Measurements from ENCODE around the gene KLHL33. TPM values are rescaled to one million over a fixed set of nuclear protein-coding genes. Genes with fewer than 3 reads are reported as not detected.
A peak's percentile ranks its signal among the peaks of the same experiment; 100 is the strongest.
"Not testable (repeated sequence)": the region's sequence is repeated elsewhere in the genome, so short reads cannot be mapped to it uniquely, and the experiment has no call there.

Gene KLHL33
- total RNA-seq, 1 donor from 2014 or later = 0.05 TPM

GRCh38 chr14:20456971-20457370 is 21.0 kb upstream of the KLHL33 start:
- no peak for DNase-seq (ENCODE audit: low spot score, unreplicated experiment)
- H3K4me1 Mint-ChIP-seq (ENCODE audit: low read depth) = peaks cover 15% of the 10 kb centered on the region
- peaks cover 23% of the 10 kb centered on the region for H3K36me3 Mint-ChIP-seq (ENCODE audit: insufficient read depth)
- no peaks in the 10 kb centered on the region for H3K27me3 Mint-ChIP-seq
- TF ChIP-seq, protein P1, sequence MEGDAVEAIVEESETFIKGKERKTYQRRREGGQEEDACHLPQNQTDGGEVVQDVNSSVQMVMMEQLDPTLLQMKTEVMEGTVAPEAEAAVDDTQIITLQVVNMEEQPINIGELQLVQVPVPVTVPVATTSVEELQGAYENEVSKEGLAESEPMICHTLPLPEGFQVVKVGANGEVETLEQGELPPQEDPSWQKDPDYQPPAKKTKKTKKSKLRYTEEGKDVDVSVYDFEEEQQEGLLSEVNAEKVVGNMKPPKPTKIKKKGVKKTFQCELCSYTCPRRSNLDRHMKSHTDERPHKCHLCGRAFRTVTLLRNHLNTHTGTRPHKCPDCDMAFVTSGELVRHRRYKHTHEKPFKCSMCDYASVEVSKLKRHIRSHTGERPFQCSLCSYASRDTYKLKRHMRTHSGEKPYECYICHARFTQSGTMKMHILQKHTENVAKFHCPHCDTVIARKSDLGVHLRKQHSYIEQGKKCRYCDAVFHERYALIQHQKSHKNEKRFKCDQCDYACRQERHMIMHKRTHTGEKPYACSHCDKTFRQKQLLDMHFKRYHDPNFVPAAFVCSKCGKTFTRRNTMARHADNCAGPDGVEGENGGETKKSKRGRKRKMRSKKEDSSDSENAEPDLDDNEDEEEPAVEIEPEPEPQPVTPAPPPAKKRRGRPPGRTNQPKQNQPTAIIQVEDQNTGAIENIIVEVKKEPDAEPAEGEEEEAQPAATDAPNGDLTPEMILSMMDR (IDR thresholded peaks at IDR 0.05; ENCODE audit: unreplicated experiment) = no peak
- peaks cover 4% of the 10 kb centered on the region for H3K9me3 Mint-ChIP-seq (ENCODE audit: low read depth)
- no peak overlapping the region for H3K27ac Mint-ChIP-seq
- no peak overlapping the region for H3K4me3 Mint-ChIP-seq (ENCODE audit: low read depth)

- Mint-ChIP-seq H3K36me3 (ENCODE audit: insufficient read depth) (peaks cover 23% of the 10 kb centered on the region), H3K27me3 (no peaks in the 10 kb centered on the region), H3K4me1 (ENCODE audit: low read depth) (peaks cover 10% of the 10 kb centered on the region), H3K4me3 (ENCODE audit: low read depth) (no peak overlapping the region), H3K9me3 (ENCODE audit: low read depth) (no peaks in the 10 kb centered on the region), H3K27ac (no peak overlapping the region)
- TF ChIP-seq, protein P1 (IDR thresholded peaks at IDR 0.05; ENCODE audit: unreplicated experiment) = no peak
- DNase-seq (ENCODE audit: low spot score, unreplicated experiment) = peak; percentile 27
These were observed 19.7 kb upstream of the KLHL33 start for GRCh38 chr14:20455355-20456300.

DNA sequence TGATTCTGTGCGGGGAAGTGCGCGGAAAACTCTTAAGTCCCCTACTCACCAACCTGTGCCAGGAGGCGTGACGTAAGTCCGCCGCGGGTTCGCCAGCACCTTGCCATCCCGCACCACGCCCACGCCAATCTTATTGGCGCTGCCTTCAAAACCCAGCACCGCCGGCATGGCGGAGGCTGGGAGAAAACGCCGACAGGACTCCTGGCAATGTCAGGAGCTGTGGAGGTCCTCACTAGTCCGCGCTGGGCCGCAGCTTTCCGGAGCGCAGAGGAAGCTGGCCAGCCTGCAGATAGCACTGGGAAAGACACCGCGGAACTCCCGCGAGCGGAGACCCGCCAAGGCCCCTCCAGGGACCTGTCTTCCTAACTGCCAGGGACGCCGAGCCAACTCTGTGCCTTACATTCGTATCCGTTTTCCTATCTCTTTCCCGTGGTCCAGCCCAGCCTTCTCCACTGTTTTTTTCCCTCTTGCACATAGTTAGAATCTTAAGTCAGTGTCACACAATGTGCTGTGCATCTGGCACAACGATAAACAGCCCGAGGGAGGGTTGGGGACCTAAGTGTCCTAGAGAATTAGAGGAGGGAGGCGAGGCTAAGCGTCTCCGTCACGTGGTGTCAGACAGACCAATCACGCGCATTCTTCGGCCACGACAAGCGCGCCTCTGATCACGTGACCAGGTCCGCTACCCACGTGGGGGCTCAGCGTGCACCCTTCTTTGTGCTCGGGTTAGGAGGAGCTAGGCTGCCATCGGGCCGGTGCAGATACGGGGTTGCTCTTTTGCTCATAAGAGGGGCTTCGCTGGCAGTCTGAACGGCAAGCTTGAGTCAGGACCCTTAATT is 18.8 kb upstream of the KLHL33 start, which contains the start of the genes APEX1 and OSGEP:
APEX1 (plus strand) TSS at position 711 of the 839 bp plus-strand sequence. CDS start 420 bp downstream, outside the sequence.
OSGEP (minus strand) TSS at position 297 of the 839 bp plus-strand sequence; CDS start at position 168, 129 bp downstream.
- Mint-ChIP-seq H3K4me1 (ENCODE audit: low read depth) (peaks cover 1% of the 10 kb centered on the region), H3K4me3 (ENCODE audit: low read depth) (no peak within 1 kb of the TSS), H3K36me3 (ENCODE audit: insufficient read depth) (peaks cover 23% of the 10 kb centered on the region), H3K27me3 (no peaks in the 10 kb centered on the region), H3K9me3 (ENCODE audit: low read depth) (no peaks in the 10 kb centered on the region), H3K27ac (no peak within 1 kb of the TSS)
- DNase-seq (ENCODE audit: low spot score, unreplicated experiment) = peak; percentile 94
- TF ChIP-seq, protein P1 (IDR thresholded peaks at IDR 0.05; ENCODE audit: unreplicated experiment) = no peak

DNA sequence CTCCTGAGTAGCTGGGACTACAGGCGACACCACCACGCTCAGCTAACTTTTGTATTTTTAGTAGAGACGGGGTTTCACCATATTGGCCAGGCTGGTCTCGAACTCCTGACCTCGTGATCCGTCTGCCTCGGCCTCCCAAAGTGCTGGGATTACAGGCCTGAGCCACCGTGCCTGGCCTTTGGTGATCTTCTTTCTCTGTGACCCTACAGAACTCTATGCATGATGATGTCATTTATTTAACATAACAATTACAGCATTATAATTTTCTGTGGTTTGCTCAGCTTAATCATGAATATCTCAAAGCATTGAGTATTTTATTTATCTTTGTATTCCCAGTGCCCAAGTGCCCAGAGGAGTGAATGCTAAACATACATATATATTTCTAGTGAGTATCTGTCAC is 16.9 kb upstream of the KLHL33 start:
- not testable (repeated sequence) for H3K27me3 Mint-ChIP-seq; H3K27ac Mint-ChIP-seq; H3K4me1 Mint-ChIP-seq (ENCODE audit: low read depth); DNase-seq (ENCODE audit: low spot score, unreplicated experiment); H3K9me3 Mint-ChIP-seq (ENCODE audit: low read depth)
- peak overlapping the region; percentile 17 for H3K4me3 Mint-ChIP-seq (ENCODE audit: low read depth)
- peaks cover 29% of the 10 kb centered on the region for H3K36me3 Mint-ChIP-seq (ENCODE audit: insufficient read depth)

DNA sequence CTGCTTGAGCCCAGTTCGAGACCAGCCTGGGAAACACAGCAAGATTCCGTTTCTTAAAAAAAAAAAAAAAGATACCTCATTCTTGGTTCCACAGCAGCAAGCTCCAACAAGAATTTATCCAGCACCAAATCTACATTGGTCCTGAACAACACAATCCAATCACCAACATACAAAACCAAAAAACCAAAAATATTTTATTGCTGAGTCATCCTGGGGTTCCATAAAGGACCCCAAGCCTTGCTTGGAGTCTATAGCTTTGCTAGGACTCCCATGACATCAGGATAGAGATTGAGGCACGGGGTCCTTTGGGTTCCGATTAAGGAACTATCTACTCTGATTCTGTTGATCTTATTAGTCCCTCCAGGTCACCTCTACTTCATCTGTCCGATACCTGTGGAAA is 10.9 kb upstream of the KLHL33 start:
- Mint-ChIP-seq H3K27ac (no peak overlapping the region), H3K4me1 (ENCODE audit: low read depth) (peaks cover 6% of the 10 kb centered on the region), H3K27me3 (no peaks in the 10 kb centered on the region), H3K4me3 (ENCODE audit: low read depth) (no peak overlapping the region), H3K36me3 (ENCODE audit: insufficient read depth) (peaks cover 39% of the 10 kb centered on the region), H3K9me3 (ENCODE audit: low read depth) (peaks cover 6% of the 10 kb centered on the region)
- DNase-seq (ENCODE audit: low spot score, unreplicated experiment) = no peak
- TF ChIP-seq, protein P1 (IDR thresholded peaks at IDR 0.05; ENCODE audit: unreplicated experiment) = no peak

DNA sequence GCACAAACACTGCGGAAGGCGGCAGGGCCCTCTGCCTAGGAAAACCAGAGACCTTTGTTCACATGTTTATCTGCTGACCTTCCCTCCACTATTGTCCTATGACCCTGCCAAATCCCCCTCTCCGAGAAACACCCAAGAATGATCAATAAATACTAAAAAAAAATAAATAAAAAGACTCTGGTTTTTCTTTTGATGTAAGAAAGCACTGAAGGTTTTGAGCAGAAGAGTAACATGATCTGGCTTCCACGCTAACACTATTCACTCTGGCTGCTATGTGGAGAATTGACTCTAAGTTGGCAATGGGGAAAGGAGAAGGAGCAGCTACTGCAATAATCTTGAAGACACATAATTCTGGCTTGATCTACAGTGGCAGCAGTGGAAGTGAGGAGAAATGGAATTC is 7.7 kb upstream of the KLHL33 start:
- not testable (repeated sequence) for H3K27ac Mint-ChIP-seq; H3K27me3 Mint-ChIP-seq; H3K4me1 Mint-ChIP-seq (ENCODE audit: low read depth); H3K9me3 Mint-ChIP-seq (ENCODE audit: low read depth); DNase-seq (ENCODE audit: low spot score, unreplicated experiment); H3K4me3 Mint-ChIP-seq (ENCODE audit: low read depth)
- peaks cover 28% of the 10 kb centered on the region for H3K36me3 Mint-ChIP-seq (ENCODE audit: insufficient read depth)
